Measurements from ENCODE around the gene PCARE.

The PCARE gene

GRCh38 chr2:29070526-29070925 lies 3.8 kb downstream of the PCARE start:
- Histone ChIP-seq H3K27me3 (ENCODE audit: insufficient read depth, low read length) (no peaks in the 10 kb centered on the region), H3K9me3 (ENCODE audit: insufficient read depth, low read depth, low read length) (no peaks in the 10 kb centered on the region), H3K27ac (ENCODE audit: low read length) (no peak overlapping the region), H3K4me3 (ENCODE audit: low read length) (no peak overlapping the region), H3K4me1 (ENCODE audit: insufficient read depth, low read length) (no peaks in the 10 kb centered on the region), H3K36me3 (ENCODE audit: insufficient read depth, low read depth, low read length) (no peaks in the 10 kb centered on the region), H3K9ac (ENCODE audit: low read depth, low read length) (no peak overlapping the region)

GRCh38 chr2:29068513-29068912 lies 5.8 kb downstream of the PCARE start:
- Histone ChIP-seq H3K4me1 (ENCODE audit: insufficient read depth, low read length) (peaks cover 5% of the 10 kb centered on the region; the same call in 1 of the 2 replicates), H3K27me3 (ENCODE audit: insufficient read depth, low read length) (no peaks in the 10 kb centered on the region), H3K27ac (ENCODE audit: low read length) (no peak overlapping the region), H3K9me3 (ENCODE audit: insufficient read depth, low read depth, low read length) (no peaks in the 10 kb centered on the region), H3K36me3 (ENCODE audit: insufficient read depth, low read depth, low read length) (no peaks in the 10 kb centered on the region), H3K4me3 (ENCODE audit: low read length) (no peak overlapping the region), H3K9ac (ENCODE audit: low read depth, low read length) (no peak overlapping the region)

GRCh38 chr2:29066997-29067605 lies 7.2 kb downstream of the PCARE start:
- Histone ChIP-seq H3K27ac (ENCODE audit: low read length) (no peak overlapping the region), H3K9me3 (ENCODE audit: insufficient read depth, low read depth, low read length) (no peaks in the 10 kb centered on the region), H3K4me1 (ENCODE audit: insufficient read depth, low read length) (peaks cover 5% of the 10 kb centered on the region; the same call in 1 of the 2 replicates), H3K36me3 (ENCODE audit: insufficient read depth, low read depth, low read length) (no peaks in the 10 kb centered on the region), H3K4me3 (ENCODE audit: low read length) (no peak overlapping the region), H3K27me3 (ENCODE audit: insufficient read depth, low read length) (no peaks in the 10 kb centered on the region), H3K9ac (ENCODE audit: low read depth, low read length) (no peak overlapping the region)

- Histone ChIP-seq H3K9me3 (ENCODE audit: insufficient read depth, low read depth, low read length) (no peaks in the 10 kb centered on the region), H3K27me3 (ENCODE audit: insufficient read depth, low read length) (no peaks in the 10 kb centered on the region), H3K4me1 (ENCODE audit: insufficient read depth, low read length) (peaks cover 5% of the 10 kb centered on the region; the same call in 1 of the 2 replicates), H3K9ac (ENCODE audit: low read depth, low read length) (no peak overlapping the region; the same call in 1 of the 2 replicates), H3K27ac (ENCODE audit: low read length) (no peak overlapping the region), H3K4me3 (ENCODE audit: low read length) (no peak overlapping the region), H3K36me3 (ENCODE audit: insufficient read depth, low read depth, low read length) (no peaks in the 10 kb centered on the region)
These were observed 8.0 kb downstream of the PCARE start for GRCh38 chr2:29066271-29066860.

GRCh38 chr2:29065068-29065811 lies 9.1 kb downstream of the PCARE start:
- Histone ChIP-seq H3K9me3 (ENCODE audit: insufficient read depth, low read depth, low read length) (no peaks in the 10 kb centered on the region), H3K36me3 (ENCODE audit: insufficient read depth, low read depth, low read length) (no peaks in the 10 kb centered on the region), H3K27me3 (ENCODE audit: insufficient read depth, low read length) (no peaks in the 10 kb centered on the region), H3K4me1 (ENCODE audit: insufficient read depth, low read length) (peaks cover 5% of the 10 kb centered on the region; the same call in 1 of the 2 replicates), H3K9ac (ENCODE audit: low read depth, low read length) (no peak overlapping the region), H3K27ac (ENCODE audit: low read length) (no peak overlapping the region), H3K4me3 (ENCODE audit: low read length) (no peak overlapping the region)

GRCh38 chr2:29064746-29065067 lies 9.6 kb downstream of the PCARE start:
- no peak overlapping the region for H3K27ac ChIP-seq (ENCODE audit: low read length)

GRCh38 chr2:29064346-29064715 lies 10.0 kb downstream of the PCARE start:
- no peak overlapping the region for H3K9ac ChIP-seq (ENCODE audit: low read depth, low read length)
- H3K4me1 ChIP-seq (ENCODE audit: insufficient read depth, low read length): peaks cover 5% of the 10 kb centered on the region; the same call in 1 of the 2 replicates
- H3K9me3 ChIP-seq (ENCODE audit: insufficient read depth, low read depth, low read length): no peaks in the 10 kb centered on the region
- no peaks in the 10 kb centered on the region for H3K36me3 ChIP-seq (ENCODE audit: insufficient read depth, low read depth, low read length)
- no peak overlapping the region for H3K27ac ChIP-seq (ENCODE audit: low read length)
- H3K4me3 ChIP-seq (ENCODE audit: low read length): no peak overlapping the region
- H3K27me3 ChIP-seq (ENCODE audit: insufficient read depth, low read length): no peaks in the 10 kb centered on the region

More at GRCh38 chr2:29064746-29065067, 9.6 kb downstream of the PCARE start:
- no peaks in the 10 kb centered on the region for H3K36me3 ChIP-seq (ENCODE audit: insufficient read depth, low read depth, low read length)
- H3K4me3 ChIP-seq (ENCODE audit: low read length): no peak overlapping the region
- H3K27me3 ChIP-seq (ENCODE audit: insufficient read depth, low read length): no peaks in the 10 kb centered on the region
- H3K9ac ChIP-seq (ENCODE audit: low read depth, low read length): no peak overlapping the region
- no peaks in the 10 kb centered on the region for H3K9me3 ChIP-seq (ENCODE audit: insufficient read depth, low read depth, low read length)
- peaks cover 5% of the 10 kb centered on the region; the same call in 1 of the 2 replicates for H3K4me1 ChIP-seq (ENCODE audit: insufficient read depth, low read length)

GRCh38 chr2:29063646-29064345 lies 10.5 kb downstream of the PCARE start:
- Histone ChIP-seq H3K36me3 (ENCODE audit: insufficient read depth, low read depth, low read length) (no peaks in the 10 kb centered on the region), H3K9ac (ENCODE audit: low read depth, low read length) (no peak overlapping the region), H3K4me3 (ENCODE audit: low read length) (no peak overlapping the region), H3K9me3 (ENCODE audit: insufficient read depth, low read depth, low read length) (no peaks in the 10 kb centered on the region), H3K4me1 (ENCODE audit: insufficient read depth, low read length) (peaks cover 5% of the 10 kb centered on the region; the same call in 1 of the 2 replicates), H3K27me3 (ENCODE audit: insufficient read depth, low read length) (no peaks in the 10 kb centered on the region), H3K27ac (ENCODE audit: low read length) (no peak overlapping the region)

- Histone ChIP-seq H3K4me3 (ENCODE audit: low read length) (no peak overlapping the region), H3K36me3 (ENCODE audit: insufficient read depth, low read depth, low read length) (no peaks in the 10 kb centered on the region), H3K27ac (ENCODE audit: low read length) (no peak overlapping the region), H3K27me3 (ENCODE audit: insufficient read depth, low read length) (no peaks in the 10 kb centered on the region), H3K9me3 (ENCODE audit: insufficient read depth, low read depth, low read length) (no peaks in the 10 kb centered on the region), H3K4me1 (ENCODE audit: insufficient read depth, low read length) (peaks cover 5% of the 10 kb centered on the region; the same call in 1 of the 2 replicates), H3K9ac (ENCODE audit: low read depth, low read length) (no peak overlapping the region)
These were observed 11.3 kb downstream of the PCARE start for GRCh38 chr2:29063056-29063455.

- Histone ChIP-seq H3K27ac (ENCODE audit: low read length) (no peak overlapping the region), H3K4me1 (ENCODE audit: insufficient read depth, low read length) (peaks cover 5% of the 10 kb centered on the region; the same call in 1 of the 2 replicates), H3K36me3 (ENCODE audit: insufficient read depth, low read depth, low read length) (no peaks in the 10 kb centered on the region), H3K9ac (ENCODE audit: low read depth, low read length) (no peak overlapping the region), H3K4me3 (ENCODE audit: low read length) (no peak overlapping the region), H3K27me3 (ENCODE audit: insufficient read depth, low read length) (no peaks in the 10 kb centered on the region), H3K9me3 (ENCODE audit: insufficient read depth, low read depth, low read length) (no peaks in the 10 kb centered on the region)
These were observed 12.0 kb downstream of the PCARE start for GRCh38 chr2:29062371-29062770.

- Histone ChIP-seq H3K4me3 (ENCODE audit: low read length) (no peak overlapping the region), H3K36me3 (ENCODE audit: insufficient read depth, low read depth, low read length) (no peaks in the 10 kb centered on the region), H3K27me3 (ENCODE audit: insufficient read depth, low read length) (no peaks in the 10 kb centered on the region), H3K4me1 (ENCODE audit: insufficient read depth, low read length) (peaks cover 5% of the 10 kb centered on the region; the same call in 1 of the 2 replicates), H3K9me3 (ENCODE audit: insufficient read depth, low read depth, low read length) (no peaks in the 10 kb centered on the region), H3K9ac (ENCODE audit: low read depth, low read length) (no peak overlapping the region), H3K27ac (ENCODE audit: low read length) (no peak overlapping the region)
These were observed 12.7 kb downstream of the PCARE start for GRCh38 chr2:29061616-29062015.

All from iPS-20b (cell line).